GM18951 (cell line): ENCODE results near the gene SPATA20.

Experiments
- POLR2A ChIP-seq: IDR thresholded peaks from 4 replicates; pipeline ENCODE4 v1.6.1; 2011; ENCODE audit warnings: mild to moderate bottlenecking; ENCODE audit not compliant: insufficient read length, insufficient read depth; ENCODE audit errors: extremely low read depth
- in situ Hi-C: fragments of 300-500 bp; cut with MboI; formaldehyde crosslinking; loops from one replicate; pipeline ENCODE4 v1.12.0; 2022; ENCODE audit warnings: low sequenced_read_pairs, mixed read lengths, inconsistent platforms; ENCODE audit not compliant: unreplicated experiment

Gene SPATA20

GRCh38 chr17:50540560-50541401 is 6.2 kb upstream of the SPATA20 start:
- in situ Hi-C loops: no loop called here
- TF ChIP-seq POLR2A: no peak

GRCh38 chr17:50541402-50541715 is 5.6 kb upstream of the SPATA20 start:
- TF ChIP-seq POLR2A: no peak
- in situ Hi-C loops: no loop called here

GRCh38 chr17:50541716-50542688 is 5.0 kb upstream of the SPATA20 start:
- TF ChIP-seq POLR2A: peak; percentile 59
- in situ Hi-C loops: no loop called here

GRCh38 chr17:50542795-50543774 is 3.9 kb upstream of the SPATA20 start:
- in situ Hi-C loops: no loop called here
- no peak for TF ChIP-seq POLR2A

GRCh38 chr17:50544516-50544915 is 2.5 kb upstream of the SPATA20 start:
- no peak for TF ChIP-seq POLR2A
- in situ Hi-C loops: no loop called here

- in situ Hi-C loops: no loop called here
- TF ChIP-seq POLR2A: no peak
These were observed 1.7 kb upstream of the SPATA20 start for GRCh38 chr17:50545311-50545710.

- in situ Hi-C loops: no loop called here
- TF ChIP-seq POLR2A: no peak
These were observed 306 bp upstream of the SPATA20 start for GRCh38 chr17:50546701-50547034.

GRCh38 chr17:50547736-50548083 is 736 bp downstream of the SPATA20 start:
- no peak for TF ChIP-seq POLR2A
- in situ Hi-C loops: no loop called here

GRCh38 chr17:50548831-50549230 is 1.9 kb downstream of the SPATA20 start:
- in situ Hi-C loops: no loop called here
- no peak for TF ChIP-seq POLR2A

GRCh38 chr17:50549256-50549941 is 2.4 kb downstream of the SPATA20 start:
- in situ Hi-C loops: no loop called here
- TF ChIP-seq POLR2A: no peak

GRCh38 chr17:50549969-50550368 is 3.0 kb downstream of the SPATA20 start:
- in situ Hi-C loops: no loop called here
- TF ChIP-seq POLR2A: no peak

- in situ Hi-C loops: no loop called here
- TF ChIP-seq POLR2A: no peak
These were observed 3.9 kb downstream of the SPATA20 start for GRCh38 chr17:50550661-50551432.
